HCT116 (cell line): Measurements from ENCODE around the gene RNASEH2B. TPM values are rescaled to one million over a fixed set of nuclear protein-coding genes. Genes with fewer than 3 reads are reported as not detected.

Experiments
- ATAC-seq: fragments of 200-7000 bp; cut with Tn5 transposase; 2 replicates; pipeline ENCODE4 v1.9.1; 2020; ENCODE audit warnings: mild to moderate bottlenecking, moderate library complexity
- BruUV-seq: library from RNA; stranded (reverse); fragments of 400-500 nt; replicated peaks from 2 replicates; lab custom pipeline; 2021; lab: Mats Ljungman, UMichigan
- CTCF ChIA-PET: fragments of 300-600 bp; sonication (Branson Sonifier 250); formaldehyde crosslinking; loops from one replicate; lab custom pipeline; 2021; ENCODE audit warnings: antibody characterized with exemption; lab: Charles Lee
- POLR2A ChIA-PET: fragments of 300-600, 350-600 bp; sonication (Branson Sonifier 250); formaldehyde crosslinking; loops from one replicate; lab custom pipeline; 2021; ENCODE audit warnings: antibody characterized with exemption; lab: Charles Lee
- RAD21 ChIA-PET, 2 experiments: fragments of 300-600 bp; sonication (Branson Sonifier 250); formaldehyde crosslinking; loops; one replicate each; lab custom pipeline; 2023; ENCODE audit warnings: low total read pairs in 2 of 2; ENCODE audit not compliant: uncharacterized antibody in 2 of 2, unreplicated experiment in 2 of 2, low non-redundant PET in 1 of 2; lab: Charles Lee
- DNase-seq: peaks from one replicate; pipeline ENCODE4 v3.0.0-alpha.2; 2010; ENCODE audit warnings: low read depth, low spot score
- H2AFZ ChIP-seq: fragments of 200-600 bp; shearing (Covaris generic), sonication (generic); 2 replicates; pipeline ENCODE4 v1.6.1; 2017; ENCODE audit warnings: low read depth, mixed run types, mixed read lengths, antibody characterized with exemption, low read length; ENCODE audit not compliant: poor library complexity, severe bottlenecking
- H3K27ac ChIP-seq: 2 replicates; pipeline ENCODE4 v1.5.1; 2012; ENCODE audit warnings: low read depth, low read length
- H3K27me3 ChIP-seq: fragments of 200-600 bp; sonication (generic); 2 replicates; pipeline ENCODE4 v1.6.1; 2016; ENCODE audit warnings: mixed run types, low read length, mixed read lengths; ENCODE audit not compliant: insufficient read depth
- H3K36me3 ChIP-seq, 2 experiments: fragments of 200-500 bp in 1 of 2; fragments of 200-600 bp in 1 of 2; sonication (Bioruptor generic) in 1 of 2; sonication (generic) in 1 of 2; 2 replicates each; pipeline versions ENCODE4 v1.5.1 to v1.6.1; 2014 to 2016; ENCODE audit warnings: low read length in 2 of 2, inconsistent platforms in 1 of 2, mixed read lengths in 1 of 2, mixed run types in 1 of 2; ENCODE audit not compliant: insufficient read depth in 2 of 2, control insufficient read depth in 1 of 2
- H3K4me1 ChIP-seq, 2 experiments: fragments of 200-600 bp in 1 of 2; sonication (generic) in 1 of 2; 2 replicates each; pipeline versions ENCODE4 v1.5.1 to v1.6.1; 2012 to 2017; ENCODE audit warnings: low read length in 2 of 2, inconsistent platforms in 1 of 2, mild to moderate bottlenecking in 1 of 2, mixed read lengths in 1 of 2, mixed run types in 1 of 2, moderate library complexity in 1 of 2; ENCODE audit not compliant: insufficient read depth in 2 of 2, control insufficient read depth in 1 of 2
- H3K4me2 ChIP-seq: fragments of 200-600 bp; sonication (generic); 2 replicates; pipeline ENCODE4 v1.6.1; 2017; ENCODE audit warnings: mixed run types, low read length, mixed read lengths
- H3K4me3 ChIP-seq, 2 experiments: fragments of 200-600 bp in 1 of 2; sonication (generic) in 1 of 2; replicated peaks in 1 of 2; 2 replicates each; pipeline ENCODE4 v1.5.1; 2011 to 2016; ENCODE audit warnings: low read length in 2 of 2, control low read depth in 1 of 2, low read depth in 1 of 2, mild to moderate bottlenecking in 1 of 2, mixed read lengths in 1 of 2, mixed run types in 1 of 2
- H3K79me2 ChIP-seq: fragments of 200-600 bp; sonication (generic); 2 replicates; pipeline ENCODE4 v1.6.1; 2017; ENCODE audit warnings: mild to moderate bottlenecking, mixed run types, low read length, moderate library complexity, mixed read lengths; ENCODE audit not compliant: insufficient read depth
- H3K9ac ChIP-seq: fragments of 200-600 bp; sonication (generic); 2 replicates; pipeline ENCODE4 v1.6.1; 2016; ENCODE audit warnings: low read length, mixed read lengths
- H3K9me2 ChIP-seq: fragments of 200-600 bp; sonication (generic), shearing (Covaris generic); 2 replicates; pipeline ENCODE4 v1.6.1; 2017; ENCODE audit warnings: mixed run types, mild to moderate bottlenecking, moderate library complexity; ENCODE audit not compliant: insufficient read depth
- H3K9me3 ChIP-seq, 2 experiments: fragments of 200-500 bp in 1 of 2; fragments of 200-600 bp in 1 of 2; sonication (Bioruptor generic) in 1 of 2; sonication (generic) in 1 of 2; 2 replicates each; pipeline ENCODE4 v1.6.1; 2014 to 2017; ENCODE audit warnings: low read length in 2 of 2, mixed read lengths in 2 of 2, inconsistent platforms in 1 of 2, low read depth in 1 of 2, mild to moderate bottlenecking in 1 of 2, mixed run types in 1 of 2, moderate library complexity in 1 of 2; ENCODE audit not compliant: control insufficient read depth in 1 of 2, insufficient read depth in 1 of 2
- H4K20me1 ChIP-seq: fragments of 200-600 bp; sonication (generic), shearing (Covaris generic); 2 replicates; pipeline ENCODE4 v1.6.1; 2017; ENCODE audit warnings: mixed run types, mild to moderate bottlenecking, moderate library complexity; ENCODE audit not compliant: insufficient read depth
- ATF3 ChIP-seq: IDR thresholded peaks from 2 replicates; pipeline ENCODE4 v1.6.1; 2012
- CBX3 ChIP-seq: IDR thresholded peaks from 2 replicates; pipeline ENCODE4 v1.6.1; 2012; ENCODE audit warnings: low read depth
- CEBPB ChIP-seq: IDR thresholded peaks from 2 replicates; pipeline ENCODE4 v1.6.1; 2012; ENCODE audit warnings: low read depth
- EGR1 ChIP-seq: IDR thresholded peaks from 2 replicates; pipeline ENCODE4 v1.6.1; 2012; ENCODE audit warnings: low read depth
- ELF1 ChIP-seq: IDR thresholded peaks from 2 replicates; pipeline ENCODE4 v1.6.1; 2012; ENCODE audit warnings: low read depth, borderline replicate concordance
- EZH2 ChIP-seq: fragments of 200-600 bp; sonication (generic); IDR thresholded peaks from 2 replicates; pipeline ENCODE4 v1.6.1; 2017; ENCODE audit warnings: antibody characterized with exemption, mixed run types
- EZH2phosphoT487 ChIP-seq: fragments of 200-600 bp; IDR thresholded peaks from 2 replicates; pipeline ENCODE4 v1.6.1; 2018; ENCODE audit warnings: antibody characterized with exemption, borderline replicate concordance
- JUND ChIP-seq: IDR thresholded peaks from 2 replicates; pipeline ENCODE4 v1.6.1; 2012
- POLR2AphosphoS5 ChIP-seq: IDR thresholded peaks from 2 replicates; pipeline ENCODE4 v1.6.1; 2011; ENCODE audit warnings: mild to moderate bottlenecking, low read depth, low read length, moderate library complexity
- RAD21 ChIP-seq: IDR thresholded peaks from 2 replicates; pipeline ENCODE4 v1.6.1; 2012; ENCODE audit warnings: low read depth, mild to moderate bottlenecking
- SIN3A ChIP-seq: IDR thresholded peaks from 2 replicates; pipeline ENCODE4 v1.6.1; 2012; ENCODE audit warnings: low read depth
- SP1 ChIP-seq: IDR thresholded peaks from 2 replicates; pipeline ENCODE4 v1.6.1; 2012; ENCODE audit warnings: low read depth
- SRF ChIP-seq: IDR thresholded peaks from 2 replicates; pipeline ENCODE4 v1.6.1; 2012; ENCODE audit warnings: low read depth
- TCF7L2 ChIP-seq: IDR thresholded peaks from 2 replicates; pipeline ENCODE4 v1.7.0; 2011; ENCODE audit warnings: borderline replicate concordance, inconsistent platforms; ENCODE audit not compliant: insufficient read depth, insufficient read length; ENCODE audit errors: extremely low read depth
- YY1 ChIP-seq: IDR thresholded peaks from 2 replicates; pipeline ENCODE4 v1.6.1; 2011; ENCODE audit warnings: low read length, low read depth, moderate library complexity, mild to moderate bottlenecking; ENCODE audit not compliant: insufficient replicate concordance; ENCODE audit errors: extremely low read depth
- ZFX ChIP-seq: fragments of 450-650 bp; IDR thresholded peaks from 2 replicates; pipeline ENCODE4 v1.6.1; 2017
- ZNF274 ChIP-seq: fragments of 200-500 bp; sonication (Bioruptor generic); IDR thresholded peaks from 2 replicates; pipeline ENCODE4 v1.6.1; 2014; ENCODE audit warnings: mild to moderate bottlenecking, low read depth, low read length, inconsistent platforms
- intact Hi-C: fragments of 100-400 bp; cut with micrococcal nuclease; formaldehyde crosslinking; loops from 2 replicates; pipeline ENCODE4 v1.10.0; 2022
- total RNA-seq: library from RNA; stranded (reverse); gene quantifications from one replicate; pipeline ENCODE4 v1.2.1, GENCODE V29; 2021; ENCODE audit not compliant: unreplicated experiment
- TF ChIP-seq, protein P1 (sequence below): IDR thresholded peaks from 2 replicates; pipeline ENCODE4 v1.6.1; 2011; ENCODE audit warnings: mild to moderate bottlenecking, low read length, moderate library complexity; ENCODE audit not compliant: insufficient replicate concordance; ENCODE audit errors: extremely low read depth
- TF ChIP-seq, protein P2 (sequence below): IDR thresholded peaks from 2 replicates; pipeline ENCODE4 v1.6.1; 2012

The RNASEH2B gene
- total RNA-seq, 1 experiment from 2014 or later: 41.3 TPM

- no peak for TF ChIP-seq ZFX
- TF ChIP-seq, protein P1, sequence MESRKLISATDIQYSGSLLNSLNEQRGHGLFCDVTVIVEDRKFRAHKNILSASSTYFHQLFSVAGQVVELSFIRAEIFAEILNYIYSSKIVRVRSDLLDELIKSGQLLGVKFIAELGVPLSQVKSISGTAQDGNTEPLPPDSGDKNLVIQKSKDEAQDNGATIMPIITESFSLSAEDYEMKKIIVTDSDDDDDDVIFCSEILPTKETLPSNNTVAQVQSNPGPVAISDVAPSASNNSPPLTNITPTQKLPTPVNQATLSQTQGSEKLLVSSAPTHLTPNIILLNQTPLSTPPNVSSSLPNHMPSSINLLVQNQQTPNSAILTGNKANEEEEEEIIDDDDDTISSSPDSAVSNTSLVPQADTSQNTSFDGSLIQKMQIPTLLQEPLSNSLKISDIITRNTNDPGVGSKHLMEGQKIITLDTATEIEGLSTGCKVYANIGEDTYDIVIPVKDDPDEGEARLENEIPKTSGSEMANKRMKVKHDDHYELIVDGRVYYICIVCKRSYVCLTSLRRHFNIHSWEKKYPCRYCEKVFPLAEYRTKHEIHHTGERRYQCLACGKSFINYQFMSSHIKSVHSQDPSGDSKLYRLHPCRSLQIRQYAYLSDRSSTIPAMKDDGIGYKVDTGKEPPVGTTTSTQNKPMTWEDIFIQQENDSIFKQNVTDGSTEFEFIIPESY: no peak
- TF ChIP-seq TCF7L2: no peak
- no peak for TF ChIP-seq EGR1
- no peak for TF ChIP-seq RAD21
- TF ChIP-seq CBX3: no peak
- TF ChIP-seq CEBPB: no peak
These were observed 86.3 kb downstream of the RNASEH2B start (continued) for GRCh38 chr13:50995854-50996253.

DNA sequence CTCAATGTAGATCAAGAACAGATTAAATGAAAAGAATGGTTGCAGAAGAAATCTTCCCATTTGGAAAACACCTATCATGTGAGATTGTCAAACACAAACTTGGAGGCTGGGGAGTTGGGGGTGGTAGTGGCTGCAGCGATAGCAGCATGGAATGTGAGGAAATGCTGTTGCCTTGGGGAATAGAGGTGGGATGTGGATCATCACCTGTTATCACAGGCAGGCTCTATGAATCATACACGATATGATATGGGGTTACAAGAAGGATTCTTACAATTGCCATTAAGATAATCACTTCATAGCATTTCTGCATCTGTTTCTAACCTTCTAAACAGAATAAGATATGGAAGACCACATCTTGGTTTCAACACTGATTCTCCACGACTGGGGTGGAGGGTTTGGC lies 88.7 kb downstream of the RNASEH2B start:
- H3K27ac ChIP-seq: no peak overlapping the region
- intact Hi-C loops: no loop called here
- TF ChIP-seq, protein P1: no peak
- no peak for TF ChIP-seq YY1
- no peak for TF ChIP-seq EZH2
- no peak for TF ChIP-seq SP1
- TF ChIP-seq RAD21: no peak
- TF ChIP-seq SIN3A: no peak
- no peak for TF ChIP-seq ATF3
- TF ChIP-seq SRF: no peak
- TF ChIP-seq JUND: no peak
- TF ChIP-seq, protein P2, sequence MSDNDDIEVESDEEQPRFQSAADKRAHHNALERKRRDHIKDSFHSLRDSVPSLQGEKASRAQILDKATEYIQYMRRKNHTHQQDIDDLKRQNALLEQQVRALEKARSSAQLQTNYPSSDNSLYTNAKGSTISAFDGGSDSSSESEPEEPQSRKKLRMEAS: no peak
- no peak for TF ChIP-seq POLR2AphosphoS5
- TF ChIP-seq ELF1: no peak
- no peak for TF ChIP-seq CBX3
- no peak for TF ChIP-seq ZNF274
- no peak for TF ChIP-seq EZH2phosphoT487
- no peak for TF ChIP-seq TCF7L2
- TF ChIP-seq EGR1: no peak
- ChIA-PET CTCF (no interaction called here), RAD21 (no interaction called here), POLR2A (no interaction called here)
- H3K4me2 ChIP-seq: no peak overlapping the region
- H3K79me2 ChIP-seq: no peaks in the 10 kb centered on the region
- no peaks in the 10 kb centered on the region for H3K27me3 ChIP-seq
- H3K9ac ChIP-seq: no peak overlapping the region
- no TSS peak for BruUV-seq
- H3K36me3 ChIP-seq: no peaks in the 10 kb centered on the region
- H3K4me3 ChIP-seq: no peak overlapping the region
- no peaks in the 10 kb centered on the region for H4K20me1 ChIP-seq
- ATAC-seq (no peak), DNase-seq (no peak)
- no peak overlapping the region for H2AFZ ChIP-seq
- H3K4me1 ChIP-seq: no peaks in the 10 kb centered on the region
- H3K9me3 ChIP-seq: no peaks in the 10 kb centered on the region
- no peaks in the 10 kb centered on the region for H3K9me2 ChIP-seq
